H1 (cell line): ENCODE results near the gene CYP26C1. TPM values are rescaled to one million over a fixed set of nuclear protein-coding genes. Genes with fewer than 3 reads are reported as not detected.

ENCODE experiments used
- FOSL1 ChIP-seq: IDR thresholded peaks from 2 replicates; pipeline ENCODE4 v1.6.1; 2011; ENCODE audit warnings: mild to moderate bottlenecking, low read depth, low read length, moderate library complexity; ENCODE audit not compliant: insufficient read depth
- SIX5 ChIP-seq: IDR thresholded peaks from 2 replicates; pipeline ENCODE4 v1.6.1; 2011; ENCODE audit warnings: mild to moderate bottlenecking, low read depth, low read length
- SUZ12 ChIP-seq: fragments of 200-600 bp; sonication (generic); IDR thresholded peaks from 2 replicates; pipeline ENCODE4 v1.6.1; 2012; ENCODE audit warnings: mild to moderate bottlenecking, inconsistent platforms, low read length, moderate library complexity, mixed read lengths
- polyA plus RNA-seq, 7 experiments: library from polyadenylated mRNA; depleted of rRNA in 3 of 7; stranded (reverse) in 5 of 7; unstranded in 2 of 7; fragments of >200 nt in 5 of 7; fragments of 200-250 nt in 2 of 7; gene quantifications; 1 replicate in 5 of 7; 2 replicates in 1 of 7; 4 replicates in 1 of 7; pipeline versions ENCODE4 v1.2.1 to v1.2.3, GENCODE V29; 2011 to 2013; ENCODE audit warnings: missing spikeins in 2 of 7, mixed read lengths in 2 of 7
- total RNA-seq: library from RNA; stranded (reverse); fragmentation: NEBNext Ultra II Directional; extraction: Animal tissue kit (Norgen Biotek cat#: 25700); gene quantifications from 2 replicates; pipeline ENCODE4 v1.2.1, GENCODE V29; 2021

Gene CYP26C1
- total and polyA plus RNA-seq, 2 of the 8 experiments (the other 6 are each of a cell fraction or from before 2014, with no cell fraction given) = 0.12 to 0.28 TPM

- TF ChIP-seq SIX5 = no peak
- TF ChIP-seq SUZ12 = no peak
- TF ChIP-seq FOSL1 = no peak
Measured at GRCh38 chr10:93039721-93040120, 20.9 kb upstream of the CYP26C1 start (continued).
